Measurements from ENCODE around the gene TUBA1B. TPM values are rescaled to one million over a fixed set of nuclear protein-coding genes. Genes with fewer than 3 reads are reported as not detected.

TUBA1B gene
- total RNA-seq, 1 experiment from 2014 or later = 4,099 TPM

GRCh38 chr12:49091056-49091835 is 39.9 kb downstream of the TUBA1B start:
- no peak for DNase-seq (ENCODE audit: low spot score)

- DNase-seq (ENCODE audit: low spot score) = no peak
These were observed 41.1 kb downstream of the TUBA1B start for GRCh38 chr12:49089821-49090773.

GRCh38 chr12:49088932-49089330 is 42.3 kb downstream of the TUBA1B start:
- no peak for DNase-seq (ENCODE audit: low spot score)

GRCh38 chr12:49088150-49088931 is 42.9 kb downstream of the TUBA1B start:
- peak; percentile 90 for DNase-seq (ENCODE audit: low spot score)

GRCh38 chr12:49086116-49086515 is 45.1 kb downstream of the TUBA1B start:
- DNase-seq (ENCODE audit: low spot score) = no peak

- DNase-seq (ENCODE audit: low spot score) = no peak
These were observed 46.8 kb downstream of the TUBA1B start for GRCh38 chr12:49084438-49084837.

- DNase-seq (ENCODE audit: low spot score) = no peak
These were observed 51.4 kb downstream of the TUBA1B start for GRCh38 chr12:49079793-49080192.

Other genes starting within 250 kb of the TUBA1B start
- gene FKBP11, start 205.9 kb downstream of the TUBA1B start, total RNA-seq (2014; rRNA removed; shearing (Covaris generic)) = 12.1 and 14.2 TPM in 2 replicates
- gene ARF3, start 173.9 kb downstream of the TUBA1B start, total RNA-seq (2014; rRNA removed; shearing (Covaris generic)) = 111 and 127 TPM in 2 replicates
- gene WNT10B, start 159.7 kb downstream of the TUBA1B start, total RNA-seq (2014; rRNA removed; shearing (Covaris generic)) = 0.08 TPM in 1 of 2 replicates, not detected in the other
- gene WNT1, start 153.1 kb downstream of the TUBA1B start, total RNA-seq (2014; rRNA removed; shearing (Covaris generic)) = not detected in 2 replicates
- 0.06 and 0.14 TPM in 2 replicates for gene DDN, start 132.0 kb downstream of the TUBA1B start, total RNA-seq (2014; rRNA removed; shearing (Covaris generic))
- 94.4 and 105 TPM in 2 replicates for gene PRKAG1, start 112.6 kb downstream of the TUBA1B start, total RNA-seq (2014; rRNA removed; shearing (Covaris generic))
- gene KMT2D, start 70.6 kb downstream of the TUBA1B start, total RNA-seq (2014; rRNA removed; shearing (Covaris generic)) = 6.9 and 9.4 TPM in 2 replicates
- gene RHEBL1, start 61.4 kb downstream of the TUBA1B start, total RNA-seq (2014; rRNA removed; shearing (Covaris generic)) = 0.99 and 2.4 TPM in 2 replicates
- 0.02 TPM in 1 of 2 replicates, not detected in the other for gene DHH, start 36.6 kb downstream of the TUBA1B start, total RNA-seq (2014; rRNA removed; shearing (Covaris generic))
- gene LMBR1L, start 20.5 kb downstream of the TUBA1B start, total RNA-seq (2014; rRNA removed; shearing (Covaris generic)) = 10.6 and 27.3 TPM in 2 replicates
- gene TUBA1A, start 57.7 kb upstream of the TUBA1B start, total RNA-seq (2014; rRNA removed; shearing (Covaris generic)) = 403 and 523 TPM in 2 replicates
- gene TUBA1C, start 133.7 kb upstream of the TUBA1B start, total RNA-seq (2014; rRNA removed; shearing (Covaris generic)) = 1,223 and 1,559 TPM in 2 replicates
- 0.10 TPM in 1 of 2 replicates, not detected in the other for gene PRPH, start 163.8 kb upstream of the TUBA1B start, total RNA-seq (2014; rRNA removed; shearing (Covaris generic))
- gene TROAP, start 191.9 kb upstream of the TUBA1B start, total RNA-seq (2014; rRNA removed; shearing (Covaris generic)) = 39.8 and 56.9 TPM in 2 replicates
- 2.6 and 3.8 TPM in 2 replicates for gene C1QL4, start 205.8 kb upstream of the TUBA1B start, total RNA-seq (2014; rRNA removed; shearing (Covaris generic))
- gene DNAJC22, start 215.5 kb upstream of the TUBA1B start, total RNA-seq (2014; rRNA removed; shearing (Covaris generic)) = 14.3 TPM in 2 replicates
- gene SPATS2, start 236.1 kb upstream of the TUBA1B start, total RNA-seq (2014; rRNA removed; shearing (Covaris generic)) = 24.4 and 34.1 TPM in 2 replicates

Data from H4 (cell line).